Common myeloid progenitor, CD34-positive (primary cell): ENCODE measurements around the gene MAP2K5.
A peak's percentile ranks its signal among the peaks of the same experiment; 100 is the strongest.

ENCODE experiments used
- CTCF ChIA-PET: fragments of 350-600 bp; sonication (Branson Sonifier 250); formaldehyde crosslinking; loops from one replicate; lab custom pipeline; 2021; ENCODE audit warnings: antibody characterized with exemption; lab: Charles Lee
- POLR2A ChIA-PET: fragments of 350-600 bp; sonication (Branson Sonifier 250); formaldehyde crosslinking; loops from one replicate; lab custom pipeline; 2021; ENCODE audit warnings: antibody characterized with exemption; lab: Charles Lee
- DNase-seq, 3 donors: peaks; one replicate each; pipeline versions ENCODE4 v3.0.0 to v3.0.0-alpha.2; 2013
- H3K27ac ChIP-seq, 2 experiments: 1 replicate in 1 of 2; 2 replicates in 1 of 2; pipeline ENCODE4 v1.7.0; 2013; ENCODE audit warnings: inconsistent platforms in 2 of 2, low read length in 2 of 2, mild to moderate bottlenecking in 2 of 2, low read depth in 1 of 2, moderate library complexity in 1 of 2; ENCODE audit not compliant: severe bottlenecking in 2 of 2, insufficient read depth in 1 of 2, poor library complexity in 1 of 2
- H3K27me3 ChIP-seq, 5 experiments: replicated peaks in 2 of 5; 1 replicate in 3 of 5; 2 replicates in 2 of 5; pipeline versions ENCODE4 v1.6.1 to v1.7.0; 2013; ENCODE audit warnings: low read length in 4 of 5, mild to moderate bottlenecking in 2 of 5, moderate library complexity in 2 of 5, inconsistent platforms in 1 of 5; ENCODE audit not compliant: insufficient read depth in 5 of 5, control insufficient read depth in 4 of 5
- H3K36me3 ChIP-seq, 4 experiments: 1 replicate in 2 of 4; 2 replicates in 2 of 4; pipeline versions ENCODE4 v1.6.1 to v1.7.0; 2013; ENCODE audit warnings: low read length in 3 of 4, control low read depth in 1 of 4, mild to moderate bottlenecking in 1 of 4; ENCODE audit not compliant: control insufficient read depth in 4 of 4, insufficient read depth in 4 of 4
- H3K4me1 ChIP-seq, 4 experiments: 1 replicate in 3 of 4; 2 replicates in 1 of 4; pipeline versions ENCODE4 v1.6.1 to v1.7.1; 2013; ENCODE audit warnings: low read length in 3 of 4, mild to moderate bottlenecking in 3 of 4, control low read depth in 1 of 4, inconsistent platforms in 1 of 4, moderate library complexity in 1 of 4; ENCODE audit not compliant: control insufficient read depth in 4 of 4, insufficient read depth in 4 of 4; ENCODE audit errors: control extremely low read depth in 1 of 4
- H3K4me3 ChIP-seq, 7 experiments: 1 replicate in 4 of 7; 2 replicates in 3 of 7; pipeline versions ENCODE4 v1.5.1 to v1.7.0; 2013; ENCODE audit warnings: mild to moderate bottlenecking in 7 of 7, low read length in 6 of 7, moderate library complexity in 6 of 7, inconsistent platforms in 2 of 7, low read depth in 2 of 7, control low read depth in 1 of 7; ENCODE audit not compliant: insufficient read depth in 4 of 7, control insufficient read depth in 1 of 7; ENCODE audit errors: extremely low read depth in 1 of 7
- H3K9me3 ChIP-seq, 5 experiments: 1 replicate in 4 of 5; 2 replicates in 1 of 5; pipeline versions ENCODE4 v1.6.1 to v1.7.1; 2013; ENCODE audit warnings: low read length in 4 of 5, mild to moderate bottlenecking in 2 of 5, inconsistent platforms in 1 of 5, low read depth in 1 of 5, moderate library complexity in 1 of 5; ENCODE audit not compliant: control insufficient read depth in 4 of 5, insufficient read depth in 2 of 5; ENCODE audit errors: control extremely low read depth in 1 of 5
- WGBS: methylation state at CpG from one replicate; pipeline ENCODE4 v1.1.5; 2013; ENCODE audit not compliant: insufficient coverage; 5-methylcytosine and 5-hydroxymethylcytosine counted together

Gene MAP2K5

DNA sequence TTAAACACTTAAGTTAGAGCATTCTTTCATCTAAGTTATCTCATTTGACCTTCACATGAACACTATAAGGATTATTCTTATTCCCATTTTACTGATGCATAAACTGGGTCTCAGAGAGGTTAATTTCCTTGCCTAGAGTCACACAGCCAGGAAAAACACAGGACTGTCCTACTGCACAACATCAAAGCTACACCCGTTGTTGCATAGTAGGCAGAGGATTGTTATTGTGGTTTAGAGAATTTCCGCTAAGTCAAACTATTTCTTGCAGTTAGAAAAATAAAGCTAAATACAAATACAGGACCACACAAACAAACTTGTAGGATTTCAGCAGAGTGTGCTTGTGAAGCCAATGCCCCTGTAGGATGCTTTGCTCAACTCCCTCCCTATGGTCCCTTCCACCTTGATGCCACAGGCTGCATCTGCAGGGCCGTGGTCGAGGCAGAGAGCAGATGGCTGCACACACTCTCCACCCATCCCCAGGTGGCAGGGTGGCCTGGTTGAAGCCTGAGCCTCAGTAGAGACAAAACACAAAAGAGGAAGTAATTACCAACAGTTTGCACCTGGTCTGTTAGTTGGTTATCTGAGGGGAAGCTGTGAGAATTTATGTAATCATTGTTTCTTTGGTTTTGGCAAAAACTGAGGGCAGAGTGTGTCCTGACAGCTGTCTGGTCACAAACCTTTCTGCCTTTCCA, 241.7 kb downstream of the MAP2K5 start:
- Histone ChIP-seq H3K9me3 (no peaks in the 10 kb centered on the region), H3K4me1 (peaks cover 10 to 49% (median 42%) of the 10 kb centered on the region in 4 experiments), H3K4me3 (no peak overlapping the region), H3K36me3 (no peaks in the 10 kb centered on the region), H3K27me3 (no peaks in the 10 kb centered on the region), H3K27ac (no peak overlapping the region)
- peak; percentile 73 to 97 (median 96) for DNase-seq
- POLR2A ChIA-PET, result interaction anchor here (0.6 kb wide), 1 partner anchor 933 kb away, joined by 3 read pairs; no protein-coding TSS in a partner anchor
- CTCF ChIA-PET, result interaction anchor here (1.0 to 1.8 kb wide), 5 partner anchors 9 to 52 kb away, joined by 3 to 5 read pairs (median 3); no protein-coding TSS in a partner anchor
- WGBS, result no CpG with 5 or more reads among the region's 4 CpGs

GRCh38 chr15:67784856-67785430, 242.4 kb downstream of the MAP2K5 start:
- DNase-seq, result peak in 2 of 3 donors; percentile 20 to 48
- Histone ChIP-seq H3K27ac (no peak overlapping the region), H3K4me1 (peaks cover 10 to 42% (median 37%) of the 10 kb centered on the region in 4 experiments), H3K27me3 (no peaks in the 10 kb centered on the region), H3K4me3 (no peak overlapping the region), H3K9me3 (no peaks in the 10 kb centered on the region), H3K36me3 (no peaks in the 10 kb centered on the region)
- ChIA-PET POLR2A (no interaction called here), CTCF (interaction anchor here (0.6 to 1.8 kb wide), 4 partner anchors 8 to 47 kb away, joined by 3 to 5 read pairs (median 4); no protein-coding TSS in a partner anchor)
- WGBS, result 72% methylated on average over 12 of the region's 12 CpGs

DNA sequence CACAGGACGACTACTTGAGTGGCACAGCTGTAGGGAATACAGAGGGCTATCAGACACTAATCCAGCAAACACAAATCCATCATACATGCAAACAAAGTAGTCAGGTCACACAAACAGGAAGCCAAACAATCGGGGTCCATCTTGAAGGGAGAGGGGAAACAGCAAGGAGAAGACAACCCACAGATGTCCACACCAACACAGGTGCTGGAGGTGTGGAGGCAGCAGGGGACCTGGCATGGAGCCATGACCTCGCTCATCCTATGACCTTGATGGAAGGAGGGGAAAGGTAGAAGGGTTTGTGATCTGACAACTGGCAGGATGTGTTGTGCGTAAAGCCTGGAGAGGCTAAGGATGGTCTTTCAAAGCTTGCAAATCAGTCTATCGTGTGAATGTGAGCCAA, 242.9 kb downstream of the MAP2K5 start:
- no peak overlapping the region for H3K27ac ChIP-seq
- peaks cover 8 to 37% (median 32%) of the 10 kb centered on the region in 4 experiments for H3K4me1 ChIP-seq
- 92% methylated on average over 5 of the region's 5 CpGs for WGBS
- H3K27me3 ChIP-seq, result no peaks in the 10 kb centered on the region
- CTCF ChIA-PET, result interaction anchor here (0.5 to 1.3 kb wide), 3 partner anchors 7 to 425 kb away, joined by 3 read pairs; no protein-coding TSS in a partner anchor
- no peaks in the 10 kb centered on the region for H3K36me3 ChIP-seq
- peak in 1 of 3 donors; percentile 17 for DNase-seq
- no peaks in the 10 kb centered on the region for H3K9me3 ChIP-seq
- POLR2A ChIA-PET, result interaction anchor here (0.6 kb wide), 1 partner anchor 33 kb away, joined by 4 read pairs; no protein-coding TSS in a partner anchor
- no peak overlapping the region for H3K4me3 ChIP-seq

- ChIA-PET POLR2A (no interaction called here), CTCF (no interaction called here)
- Histone ChIP-seq H3K27ac (no peak overlapping the region), H3K4me1 (peaks cover 8 to 32% (median 31%) of the 10 kb centered on the region in 4 experiments), H3K4me3 (no peak overlapping the region), H3K9me3 (no peaks in the 10 kb centered on the region), H3K36me3 (peaks cover 0 to 3% (median 0%) of the 10 kb centered on the region in 4 experiments), H3K27me3 (no peaks in the 10 kb centered on the region)
- no peak for DNase-seq
- WGBS, result 100% methylated on average over 1 of the region's 4 CpGs
These were observed 244.1 kb downstream of the MAP2K5 start for GRCh38 chr15:67786646-67787045.

DNA sequence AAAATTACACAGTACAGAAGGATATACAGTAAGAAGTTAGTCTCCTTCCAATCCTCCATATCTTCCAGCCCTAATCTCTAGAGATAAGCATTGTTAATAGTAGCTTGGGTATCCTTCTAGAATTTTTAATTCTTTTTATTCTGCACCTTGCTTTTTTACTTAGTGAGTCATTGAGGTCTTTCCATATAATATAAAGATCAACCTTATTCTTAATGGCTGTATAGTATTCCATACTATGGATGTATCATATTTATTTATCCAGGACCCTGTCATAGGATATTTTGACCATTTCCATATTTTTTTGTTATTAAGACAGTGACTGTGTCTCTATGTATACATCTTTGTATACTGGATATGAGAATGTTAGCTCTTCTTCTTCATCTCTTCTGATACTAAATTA, 246.5 kb downstream of the MAP2K5 start:
- Histone ChIP-seq H3K4me1 (peaks cover 1 to 17% (median 16%) of the 10 kb centered on the region in 4 experiments), H3K27ac (no peak overlapping the region), H3K36me3 (peaks cover 0 to 4% (median 0%) of the 10 kb centered on the region in 4 experiments), H3K4me3 (no peak overlapping the region), H3K27me3 (no peaks in the 10 kb centered on the region), H3K9me3 (no peaks in the 10 kb centered on the region)
- no peak for DNase-seq
- ChIA-PET CTCF (no interaction called here), POLR2A (interaction anchor here (0.6 kb wide), 1 partner anchor 41 kb away, joined by 3 read pairs; no protein-coding TSS in a partner anchor)

GRCh38 chr15:67790610-67791319, 248.3 kb downstream of the MAP2K5 start:
- Histone ChIP-seq H3K4me3 (no peak overlapping the region), H3K27ac (no peak overlapping the region), H3K9me3 (peaks cover 0 to 9% (median 3%) of the 10 kb centered on the region in 5 experiments), H3K36me3 (peaks cover 0 to 9% (median 0%) of the 10 kb centered on the region in 4 experiments), H3K4me1 (no peaks in the 10 kb centered on the region), H3K27me3 (no peaks in the 10 kb centered on the region)
- ChIA-PET CTCF (no interaction called here), POLR2A (no interaction called here)
- no peak for DNase-seq
- 87% methylated on average over 3 of the region's 3 CpGs for WGBS
